ENCODE results near the gene CCDC33. TPM values are rescaled to one million over a fixed set of nuclear protein-coding genes. Genes with fewer than 3 reads are reported as not detected.
A peak's percentile ranks its signal among the peaks of the same experiment; 100 is the strongest.

Gene CCDC33
- polyA plus RNA-seq, 1 experiment, result not detected

DNA sequence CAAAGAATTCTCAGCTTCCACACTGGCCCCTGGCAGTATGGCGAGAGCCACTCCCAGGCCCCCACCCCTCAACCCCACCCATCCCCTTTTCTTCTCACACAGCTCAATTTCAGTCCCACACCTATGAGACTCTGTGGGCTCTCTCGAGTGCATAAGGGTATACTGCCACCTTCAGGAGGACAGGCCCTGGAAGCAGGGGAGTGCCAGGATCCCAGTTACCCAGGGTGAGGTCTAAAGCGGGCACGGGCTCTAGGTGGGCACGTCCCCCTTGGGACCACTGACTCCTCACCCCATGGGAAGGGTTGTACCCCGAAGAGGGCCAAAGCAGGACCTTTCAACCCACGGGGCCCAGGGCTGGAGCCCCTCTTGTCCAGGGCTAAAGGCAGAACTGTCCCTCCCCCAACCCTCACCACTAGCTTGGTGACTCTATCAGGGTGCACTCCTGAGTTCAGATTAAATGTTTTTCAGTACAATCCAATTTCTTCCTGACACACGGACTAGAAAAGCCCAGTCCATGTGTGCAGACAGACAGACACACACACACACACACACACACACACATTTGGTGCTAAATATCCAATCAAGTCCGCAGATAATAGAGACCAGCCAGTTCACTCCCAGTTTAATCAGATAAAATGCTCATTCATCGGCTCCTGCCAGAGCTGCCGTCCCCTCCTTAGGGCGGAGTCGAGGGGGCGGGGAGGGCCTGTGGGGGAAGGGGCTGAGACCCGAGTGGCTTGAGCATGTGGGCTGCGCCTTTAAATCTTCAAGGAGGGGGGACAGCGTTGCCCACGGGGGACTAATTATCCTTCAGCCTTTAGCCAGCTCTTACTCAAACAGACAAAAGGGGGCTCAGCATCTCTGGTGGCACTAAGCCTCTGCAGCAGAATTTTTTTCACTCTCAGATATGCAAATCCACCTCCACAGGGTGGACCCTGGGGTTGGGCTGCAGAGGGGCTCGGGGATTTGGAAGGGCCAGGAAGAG, 72.0 kb downstream of the CCDC33 start:
- Histone ChIP-seq H3K9me3 (ENCODE audit: control insufficient read depth, insufficient read depth, low read length) (no peaks in the 10 kb centered on the region), H3K27ac (ENCODE audit: low read depth, low read length) (no peak overlapping the region), H3K4me3 (ENCODE audit: low read depth, low read length) (no peak overlapping the region), H3K27me3 (ENCODE audit: control insufficient read depth, insufficient read depth, low read length) (peaks cover 77% of the 10 kb centered on the region)
- no peak for DNase-seq (ENCODE audit: low read depth, low spot score)
- TF ChIP-seq, protein P1, sequence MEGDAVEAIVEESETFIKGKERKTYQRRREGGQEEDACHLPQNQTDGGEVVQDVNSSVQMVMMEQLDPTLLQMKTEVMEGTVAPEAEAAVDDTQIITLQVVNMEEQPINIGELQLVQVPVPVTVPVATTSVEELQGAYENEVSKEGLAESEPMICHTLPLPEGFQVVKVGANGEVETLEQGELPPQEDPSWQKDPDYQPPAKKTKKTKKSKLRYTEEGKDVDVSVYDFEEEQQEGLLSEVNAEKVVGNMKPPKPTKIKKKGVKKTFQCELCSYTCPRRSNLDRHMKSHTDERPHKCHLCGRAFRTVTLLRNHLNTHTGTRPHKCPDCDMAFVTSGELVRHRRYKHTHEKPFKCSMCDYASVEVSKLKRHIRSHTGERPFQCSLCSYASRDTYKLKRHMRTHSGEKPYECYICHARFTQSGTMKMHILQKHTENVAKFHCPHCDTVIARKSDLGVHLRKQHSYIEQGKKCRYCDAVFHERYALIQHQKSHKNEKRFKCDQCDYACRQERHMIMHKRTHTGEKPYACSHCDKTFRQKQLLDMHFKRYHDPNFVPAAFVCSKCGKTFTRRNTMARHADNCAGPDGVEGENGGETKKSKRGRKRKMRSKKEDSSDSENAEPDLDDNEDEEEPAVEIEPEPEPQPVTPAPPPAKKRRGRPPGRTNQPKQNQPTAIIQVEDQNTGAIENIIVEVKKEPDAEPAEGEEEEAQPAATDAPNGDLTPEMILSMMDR (IDR thresholded peaks at IDR 0.05; ENCODE audit: low read depth, low read length), result peak; percentile 82
- ChIA-PET POLR2A (interaction anchor here (0.6 kb wide), 1 partner anchor 60 kb away, joined by 3 read pairs; no protein-coding TSS in a partner anchor), CTCF (interaction anchor here (0.6 to 6.4 kb wide), 28 partner anchors 10 to 967 kb away, joined by 3 to 101 read pairs (median 4); partner anchors contain the start of gene ISLR2)

DNA sequence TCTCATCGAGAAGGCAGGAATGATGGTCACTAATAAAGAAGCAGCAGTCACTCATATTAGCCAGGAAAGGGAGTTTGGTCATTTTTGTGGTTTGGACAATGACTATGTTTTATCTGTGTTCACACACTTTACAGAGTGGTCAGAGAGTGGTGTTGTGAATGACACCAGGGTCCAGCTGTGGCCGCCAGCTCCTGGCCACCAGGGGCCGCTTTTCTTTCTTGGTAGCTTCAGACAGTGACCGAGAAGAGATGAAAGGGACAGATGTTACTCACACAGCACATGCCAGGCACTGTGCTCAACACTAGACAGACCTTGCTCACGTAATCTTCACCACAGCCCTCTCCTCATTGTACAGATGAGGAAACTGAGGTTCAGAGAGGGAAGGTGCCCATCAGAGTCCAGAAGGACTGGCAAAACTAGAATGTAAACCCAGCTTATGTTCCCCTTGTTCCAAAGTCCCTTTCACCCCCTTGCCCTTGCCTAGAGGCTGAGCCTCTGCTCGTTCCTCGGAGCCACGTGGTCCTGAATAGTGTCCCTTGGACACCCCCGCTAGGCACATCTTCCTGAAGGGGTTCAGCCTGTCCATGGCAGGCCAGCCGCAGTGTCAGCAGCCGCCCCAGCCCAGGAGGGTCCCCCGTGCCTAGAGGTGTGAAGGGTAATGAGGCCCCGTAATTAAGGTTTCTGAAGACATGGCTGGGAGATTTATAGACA, 75.8 kb downstream of the CCDC33 start:
- Histone ChIP-seq H3K27me3 (ENCODE audit: control insufficient read depth, insufficient read depth, low read length) (peaks cover 43% of the 10 kb centered on the region), H3K4me3 (ENCODE audit: low read depth, low read length) (no peak overlapping the region), H3K9me3 (ENCODE audit: control insufficient read depth, insufficient read depth, low read length) (no peaks in the 10 kb centered on the region), H3K27ac (ENCODE audit: low read depth, low read length) (no peak overlapping the region)
- DNase-seq (ENCODE audit: low read depth, low spot score), result no peak
- TF ChIP-seq, protein P1 (IDR thresholded peaks at IDR 0.05; ENCODE audit: low read depth, low read length), result peak; percentile 64
- CTCF ChIA-PET, result interaction anchor here (0.6 to 6.4 kb wide), 4 partner anchors 9 to 1025 kb away, joined by 3 to 101 read pairs (median 4); no protein-coding TSS in a partner anchor
- POLR2A ChIA-PET, result no interaction called here

DNA sequence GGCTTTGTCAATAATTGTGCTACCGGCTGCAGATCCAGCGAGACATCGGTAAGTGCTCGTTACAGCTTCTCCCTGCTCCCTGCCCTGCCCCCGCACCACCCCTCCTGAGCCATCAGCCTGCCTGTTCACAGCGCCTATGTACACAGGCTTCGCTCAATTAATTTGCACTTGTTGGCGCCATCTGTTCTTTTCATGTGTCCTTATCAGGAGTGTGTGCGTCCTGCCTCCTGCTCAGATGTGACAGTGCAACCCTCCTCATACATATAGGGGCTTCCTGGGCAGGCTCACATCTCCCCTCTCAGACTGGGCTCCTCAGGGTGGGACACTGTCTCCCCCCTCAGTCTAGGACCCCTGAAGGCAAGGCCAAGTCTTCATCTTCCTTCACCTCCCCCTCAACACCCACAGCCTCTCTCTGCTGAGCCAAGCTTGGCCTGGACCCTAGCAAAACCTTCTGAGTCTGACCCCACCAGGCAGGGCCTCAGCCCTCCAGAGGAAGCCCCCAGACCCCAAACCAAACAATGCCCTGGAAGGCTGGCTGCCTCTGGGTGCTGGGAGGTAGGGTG, 76.4 kb downstream of the CCDC33 start:
- POLR2A ChIA-PET, result no interaction called here
- Histone ChIP-seq H3K27ac (ENCODE audit: low read depth, low read length) (no peak overlapping the region), H3K9me3 (ENCODE audit: control insufficient read depth, insufficient read depth, low read length) (no peaks in the 10 kb centered on the region), H3K4me3 (ENCODE audit: low read depth, low read length) (no peak overlapping the region), H3K27me3 (ENCODE audit: control insufficient read depth, insufficient read depth, low read length) (peaks cover 37% of the 10 kb centered on the region)
- DNase-seq (ENCODE audit: low read depth, low spot score), result no peak
- TF ChIP-seq, protein P1 (IDR thresholded peaks at IDR 0.05; ENCODE audit: low read depth, low read length), result no peak
- CTCF ChIA-PET, result interaction anchor here (0.6 to 6.4 kb wide), 3 partner anchors 9 to 187 kb away, joined by 4 to 101 read pairs (median 4); no protein-coding TSS in a partner anchor

DNA sequence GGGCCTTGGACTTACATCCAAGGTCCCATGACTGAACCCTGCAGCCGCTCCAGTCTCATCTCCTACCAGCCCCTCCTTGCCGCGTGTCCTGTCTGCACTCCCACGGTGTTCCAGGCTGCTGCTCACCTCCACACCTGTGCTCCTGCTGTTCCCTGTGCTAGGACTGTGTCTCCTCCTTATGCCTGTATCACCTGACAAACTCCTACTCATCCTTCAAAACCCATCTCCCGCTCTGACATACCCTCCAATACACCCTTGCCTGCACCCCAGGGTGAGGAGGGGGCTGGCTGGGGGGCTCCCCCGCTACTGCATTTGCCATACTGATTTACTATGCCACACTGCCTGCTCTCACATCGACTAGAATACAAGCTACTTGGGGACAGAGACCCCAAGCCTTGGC, 77.8 kb downstream of the CCDC33 start:
- no peaks in the 10 kb centered on the region for H3K9me3 ChIP-seq (ENCODE audit: control insufficient read depth, insufficient read depth, low read length)
- H3K27ac ChIP-seq (ENCODE audit: low read depth, low read length), result no peak overlapping the region
- POLR2A ChIA-PET, result no interaction called here
- CTCF ChIA-PET, result interaction anchor here (0.5 to 0.6 kb wide), 2 partner anchors 46 to 338 kb away, joined by 3 read pairs; no protein-coding TSS in a partner anchor
- TF ChIP-seq, protein P1 (IDR thresholded peaks at IDR 0.05; ENCODE audit: low read depth, low read length), result no peak
- H3K27me3 ChIP-seq (ENCODE audit: control insufficient read depth, insufficient read depth, low read length), result peaks cover 30% of the 10 kb centered on the region
- no peak for DNase-seq (ENCODE audit: low read depth, low spot score)
- H3K4me3 ChIP-seq (ENCODE audit: low read depth, low read length), result no peak overlapping the region

Measured in AG04450 (cell line).